NCI-H1694 (cell line): ENCODE measurements around the gene RPL39L.

Experiments used
- DNase-seq: peaks from one replicate; lab custom pipeline; 2025; lab: John Stamatoyannopoulos, UW

The RPL39L gene

GRCh38 chr3:187093320-187093719 is 46.0 kb downstream of the RPL39L start:
- no peak for DNase-seq

- DNase-seq, result no peak
These were observed 50.6 kb downstream of the RPL39L start for GRCh38 chr3:187088701-187089100.

GRCh38 chr3:187086831-187087230 is 52.5 kb downstream of the RPL39L start:
- no peak for DNase-seq

- DNase-seq, result no peak
These were observed 53.4 kb downstream of the RPL39L start for GRCh38 chr3:187085933-187086332.

- DNase-seq, result no peak
These were observed 54.2 kb downstream of the RPL39L start for GRCh38 chr3:187085021-187085666.

- DNase-seq, result no peak
These were observed 54.7 kb downstream of the RPL39L start for GRCh38 chr3:187084580-187084979.

GRCh38 chr3:187084126-187084525 is 55.2 kb downstream of the RPL39L start:
- no peak for DNase-seq

GRCh38 chr3:187082758-187083375 is 56.4 kb downstream of the RPL39L start:
- DNase-seq, result no peak

- DNase-seq, result no peak
These were observed 58.4 kb downstream of the RPL39L start for GRCh38 chr3:187080799-187081450.

- DNase-seq, result no peak
These were observed 59.9 kb downstream of the RPL39L start for GRCh38 chr3:187079090-187080022.

- no peak for DNase-seq
These were observed 61.8 kb downstream of the RPL39L start for GRCh38 chr3:187077537-187077936.

GRCh38 chr3:187077085-187077484 is 62.2 kb downstream of the RPL39L start:
- no peak for DNase-seq

GRCh38 chr3:187076297-187076696 is 63.0 kb downstream of the RPL39L start:
- DNase-seq, result no peak

GRCh38 chr3:187074846-187075245 is 64.5 kb downstream of the RPL39L start:
- no peak for DNase-seq

- DNase-seq, result no peak
These were observed 65.7 kb downstream of the RPL39L start for GRCh38 chr3:187073581-187074098.

- DNase-seq, result no peak
These were observed 66.8 kb downstream of the RPL39L start for GRCh38 chr3:187072511-187072910.

GRCh38 chr3:187072102-187072501 is 67.2 kb downstream of the RPL39L start:
- no peak for DNase-seq
